SU-DHL-6 (cell line): ENCODE data around the gene ABCC4.

Experiments
- H2AFZ ChIP-seq: fragments of 200-600 bp; sonication (generic); 2 replicates; pipeline ENCODE4 v1.6.1; 2014; ENCODE audit warnings: low read depth, mild to moderate bottlenecking, moderate library complexity, mixed read lengths, antibody characterized with exemption, low read length; ENCODE audit not compliant: severe bottlenecking
- H3F3A ChIP-seq: fragments of 200-600 bp; shearing (Covaris generic); 2 replicates; pipeline ENCODE4 v1.6.0; 2016; ENCODE audit warnings: antibody characterized with exemption, mild to moderate bottlenecking; ENCODE audit not compliant: insufficient read depth
- H3K27ac ChIP-seq: fragments of 200-600 bp; sonication (generic); 2 replicates; pipeline ENCODE4 v1.5.1; 2016; ENCODE audit warnings: low read depth, mild to moderate bottlenecking, low read length, moderate library complexity, mixed read lengths
- H3K27me3 ChIP-seq: fragments of 200-600 bp; sonication (generic), shearing (Covaris generic); 2 replicates; pipeline ENCODE4 v1.6.0; 2014; ENCODE audit warnings: mild to moderate bottlenecking, low read length
- H3K36me3 ChIP-seq: fragments of 200-600 bp; sonication (generic); 2 replicates; pipeline ENCODE4 v1.6.1; 2014; ENCODE audit warnings: mild to moderate bottlenecking, low read length, mixed read lengths
- H3K4me2 ChIP-seq: fragments of 300-600, 200-600 bp; shearing (Covaris generic), sonication (generic); 2 replicates; pipeline ENCODE4 v1.6.0; 2014; ENCODE audit warnings: low read length, low read depth, mild to moderate bottlenecking; ENCODE audit not compliant: poor library complexity, severe bottlenecking
- H3K4me3 ChIP-seq: fragments of 200-600 bp; sonication (generic); 2 replicates; pipeline ENCODE4 v1.5.1; 2014; ENCODE audit warnings: antibody characterized with exemption, low read length, mild to moderate bottlenecking, mixed read lengths; ENCODE audit not compliant: insufficient read depth, poor library complexity, severe bottlenecking
- H3K79me2 ChIP-seq: fragments of 200-600 bp; sonication (generic); 2 replicates; pipeline ENCODE4 v1.6.1; 2014; ENCODE audit warnings: mild to moderate bottlenecking, low read length, moderate library complexity; ENCODE audit not compliant: insufficient read depth
- H3K9ac ChIP-seq: fragments of 200-600 bp; sonication (generic); 2 replicates; pipeline ENCODE4 v1.7.0; 2014; ENCODE audit warnings: mild to moderate bottlenecking, low read length
- H3K9me2 ChIP-seq: fragments of 200-600 bp; sonication (generic); replicated peaks from 2 replicates; pipeline ENCODE4 v1.6.1; 2014; ENCODE audit warnings: low read length; ENCODE audit not compliant: insufficient read depth
- H3K9me3 ChIP-seq: fragments of 200-600 bp; sonication (generic); 2 replicates; pipeline ENCODE4 v1.6.1; 2014; ENCODE audit warnings: low read length, mixed read lengths; ENCODE audit not compliant: insufficient read depth
- H4K20me1 ChIP-seq: fragments of 200-600 bp; sonication (generic); 2 replicates; pipeline ENCODE4 v1.6.1; 2014; ENCODE audit warnings: low read depth, mild to moderate bottlenecking, antibody characterized with exemption, low read length, moderate library complexity, mixed read lengths
- EZH2phosphoT487 ChIP-seq: fragments of 200-600 bp; sonication (generic), shearing (Covaris generic); conservative IDR thresholded peaks from 2 replicates; pipeline ENCODE4 v1.6.1; 2018; ENCODE audit warnings: mild to moderate bottlenecking, antibody characterized with exemption, low read length, moderate library complexity, mixed read lengths
- TF ChIP-seq, protein P1 (sequence below): fragments of 200-600 bp; sonication (generic); IDR thresholded peaks from one replicate; pipeline ENCODE4 v1.5.1; 2017; ENCODE audit warnings: antibody characterized with exemption, mild to moderate bottlenecking, low read length, moderate library complexity; ENCODE audit not compliant: insufficient read depth, poor library complexity, severe bottlenecking

Gene ABCC4

DNA sequence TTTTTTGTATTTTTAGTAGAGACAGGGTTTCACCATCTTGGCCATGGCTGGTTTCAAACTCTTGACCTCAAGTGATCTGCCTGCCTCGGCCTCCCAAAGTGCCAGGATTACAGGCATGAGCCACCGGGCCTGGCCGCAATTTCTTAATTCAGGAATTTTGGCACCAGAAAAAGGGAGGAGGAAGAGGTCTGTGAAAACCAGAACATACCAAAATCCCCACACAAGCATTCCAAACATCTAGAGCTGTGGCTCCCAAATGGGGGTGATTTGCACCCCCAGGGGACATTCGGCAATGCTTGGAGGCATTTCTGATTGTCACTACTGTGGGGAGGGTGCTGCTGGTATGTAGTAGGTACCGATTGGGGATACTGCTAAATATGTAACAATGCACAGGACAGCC, 40.2 kb upstream of the ABCC4 start:
- Histone ChIP-seq H3K9me2 (no peaks in the 10 kb centered on the region), H3F3A (no peaks in the 10 kb centered on the region), H3K4me3 (no peak overlapping the region), H3K79me2 (no peaks in the 10 kb centered on the region), H3K4me2 (no peak overlapping the region), H3K9me3 (no peaks in the 10 kb centered on the region), H4K20me1 (no peaks in the 10 kb centered on the region), H3K9ac (no peak overlapping the region), H3K27ac (no peak overlapping the region), H3K27me3 (no peaks in the 10 kb centered on the region), H2AFZ (no peak overlapping the region), H3K36me3 (no peaks in the 10 kb centered on the region)
- TF ChIP-seq, protein P1, sequence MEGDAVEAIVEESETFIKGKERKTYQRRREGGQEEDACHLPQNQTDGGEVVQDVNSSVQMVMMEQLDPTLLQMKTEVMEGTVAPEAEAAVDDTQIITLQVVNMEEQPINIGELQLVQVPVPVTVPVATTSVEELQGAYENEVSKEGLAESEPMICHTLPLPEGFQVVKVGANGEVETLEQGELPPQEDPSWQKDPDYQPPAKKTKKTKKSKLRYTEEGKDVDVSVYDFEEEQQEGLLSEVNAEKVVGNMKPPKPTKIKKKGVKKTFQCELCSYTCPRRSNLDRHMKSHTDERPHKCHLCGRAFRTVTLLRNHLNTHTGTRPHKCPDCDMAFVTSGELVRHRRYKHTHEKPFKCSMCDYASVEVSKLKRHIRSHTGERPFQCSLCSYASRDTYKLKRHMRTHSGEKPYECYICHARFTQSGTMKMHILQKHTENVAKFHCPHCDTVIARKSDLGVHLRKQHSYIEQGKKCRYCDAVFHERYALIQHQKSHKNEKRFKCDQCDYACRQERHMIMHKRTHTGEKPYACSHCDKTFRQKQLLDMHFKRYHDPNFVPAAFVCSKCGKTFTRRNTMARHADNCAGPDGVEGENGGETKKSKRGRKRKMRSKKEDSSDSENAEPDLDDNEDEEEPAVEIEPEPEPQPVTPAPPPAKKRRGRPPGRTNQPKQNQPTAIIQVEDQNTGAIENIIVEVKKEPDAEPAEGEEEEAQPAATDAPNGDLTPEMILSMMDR, result no peak
- no peak for TF ChIP-seq EZH2phosphoT487

DNA sequence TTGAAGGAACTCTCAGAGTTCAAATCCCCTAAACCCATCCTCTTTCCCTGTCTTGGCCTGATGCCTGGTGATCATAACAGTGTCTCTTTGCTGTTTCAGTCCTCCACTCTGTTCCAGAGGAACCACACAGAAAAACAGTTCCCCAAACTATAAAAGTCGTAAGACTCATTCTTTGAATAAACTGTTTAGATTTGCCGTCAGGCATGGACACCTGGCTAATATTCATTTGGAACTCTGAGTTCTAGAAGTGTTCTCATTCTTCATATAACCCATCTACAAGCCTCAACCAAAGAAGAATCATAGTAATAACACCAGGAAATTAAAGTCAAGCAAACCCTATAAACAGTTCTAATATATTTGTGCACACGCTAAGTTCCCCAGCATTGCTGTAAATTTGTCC, 37.7 kb upstream of the ABCC4 start:
- H2AFZ ChIP-seq, result no peak overlapping the region
- no peak overlapping the region for H3K4me3 ChIP-seq
- no peak overlapping the region for H3K4me2 ChIP-seq
- no peaks in the 10 kb centered on the region for H4K20me1 ChIP-seq
- no peaks in the 10 kb centered on the region for H3K36me3 ChIP-seq
- no peaks in the 10 kb centered on the region for H3K9me3 ChIP-seq
- H3K9me2 ChIP-seq, result no peaks in the 10 kb centered on the region
- H3K27ac ChIP-seq, result no peak overlapping the region
- H3K79me2 ChIP-seq, result no peaks in the 10 kb centered on the region
- no peak overlapping the region for H3K9ac ChIP-seq
- no peaks in the 10 kb centered on the region for H3K27me3 ChIP-seq
- no peaks in the 10 kb centered on the region for H3F3A ChIP-seq
- TF ChIP-seq, protein P1, result no peak
- no peak for TF ChIP-seq EZH2phosphoT487

DNA sequence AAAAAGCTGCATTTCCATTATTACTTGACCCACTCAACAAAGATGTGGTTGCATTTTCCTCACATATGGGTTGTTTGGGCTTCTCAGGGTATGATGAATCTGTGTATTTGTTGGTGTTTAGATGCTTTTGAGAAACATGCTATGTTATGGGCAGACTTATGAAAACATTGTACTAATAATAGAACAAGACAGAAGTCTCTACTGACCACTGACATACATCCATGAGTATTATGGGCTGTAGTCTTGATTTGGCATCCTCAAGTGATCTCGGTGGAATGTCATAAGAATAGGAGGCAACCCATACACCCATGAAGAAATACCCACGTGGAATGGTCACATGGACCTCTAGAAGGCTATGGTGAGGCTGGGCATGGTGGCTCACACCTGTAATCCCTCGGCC, 36.3 kb upstream of the ABCC4 start:
- no peaks in the 10 kb centered on the region for H3F3A ChIP-seq
- no peaks in the 10 kb centered on the region for H3K27me3 ChIP-seq
- H3K79me2 ChIP-seq, result no peaks in the 10 kb centered on the region
- H4K20me1 ChIP-seq, result no peaks in the 10 kb centered on the region
- no peak overlapping the region for H3K4me2 ChIP-seq
- no peak overlapping the region for H3K27ac ChIP-seq
- H3K9me3 ChIP-seq, result no peaks in the 10 kb centered on the region
- no peaks in the 10 kb centered on the region for H3K9me2 ChIP-seq
- no peaks in the 10 kb centered on the region for H3K36me3 ChIP-seq
- TF ChIP-seq, protein P1, result no peak
- no peak for TF ChIP-seq EZH2phosphoT487
- no peak overlapping the region for H3K9ac ChIP-seq
- H2AFZ ChIP-seq, result no peak overlapping the region
- no peak overlapping the region for H3K4me3 ChIP-seq
